C4-2B (cell line): Measurements from ENCODE around the gene LEMD2.

Source experiments
- H3K27ac ChIP-seq: fragments of 450-650 bp; 2 replicates; pipeline ENCODE4 v1.5.1; 2017
- ZFX ChIP-seq: fragments of 450-650 bp; IDR thresholded peaks from 2 replicates; pipeline ENCODE4 v1.6.1; 2017
- TF ChIP-seq, protein P1 (sequence below): fragments of 450-650 bp; conservative IDR thresholded peaks from 2 replicates; pipeline ENCODE4 v1.5.1; 2017; ENCODE audit warnings: mild to moderate bottlenecking

The LEMD2 gene

DNA sequence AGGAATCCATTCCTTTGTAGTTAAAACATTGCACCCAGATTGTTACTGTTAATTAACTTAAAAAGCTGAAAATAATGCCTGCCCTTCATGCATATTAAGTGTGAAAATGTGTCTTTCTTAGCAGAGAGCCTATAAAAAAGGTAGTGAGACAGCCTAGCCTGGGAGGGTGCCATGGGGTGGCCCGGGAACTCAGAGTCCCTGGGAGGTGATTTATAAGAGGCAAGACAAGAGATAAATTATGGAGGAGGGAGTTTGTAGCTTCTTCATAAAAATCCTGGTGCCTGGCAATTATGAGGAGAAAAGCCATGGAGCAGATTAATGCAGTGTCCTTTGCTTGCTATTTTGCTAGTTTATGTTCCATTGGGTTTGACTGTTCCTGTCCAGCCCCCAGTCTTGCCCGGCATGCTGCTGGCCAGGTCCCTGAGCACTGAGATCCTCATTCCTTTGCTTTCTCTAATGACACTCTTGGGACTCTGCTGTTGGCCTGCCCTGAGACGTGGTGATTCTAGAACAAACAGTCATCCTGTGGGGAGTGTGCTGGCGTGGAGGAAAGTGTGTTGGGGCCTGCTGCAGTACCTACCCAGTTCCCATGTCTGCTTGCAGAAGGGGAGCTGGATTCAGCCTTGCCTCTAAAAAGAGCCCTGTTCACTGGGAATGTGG lies 10.7 kb upstream of the LEMD2 start:
- TF ChIP-seq ZFX: no peak
- TF ChIP-seq, protein P1, sequence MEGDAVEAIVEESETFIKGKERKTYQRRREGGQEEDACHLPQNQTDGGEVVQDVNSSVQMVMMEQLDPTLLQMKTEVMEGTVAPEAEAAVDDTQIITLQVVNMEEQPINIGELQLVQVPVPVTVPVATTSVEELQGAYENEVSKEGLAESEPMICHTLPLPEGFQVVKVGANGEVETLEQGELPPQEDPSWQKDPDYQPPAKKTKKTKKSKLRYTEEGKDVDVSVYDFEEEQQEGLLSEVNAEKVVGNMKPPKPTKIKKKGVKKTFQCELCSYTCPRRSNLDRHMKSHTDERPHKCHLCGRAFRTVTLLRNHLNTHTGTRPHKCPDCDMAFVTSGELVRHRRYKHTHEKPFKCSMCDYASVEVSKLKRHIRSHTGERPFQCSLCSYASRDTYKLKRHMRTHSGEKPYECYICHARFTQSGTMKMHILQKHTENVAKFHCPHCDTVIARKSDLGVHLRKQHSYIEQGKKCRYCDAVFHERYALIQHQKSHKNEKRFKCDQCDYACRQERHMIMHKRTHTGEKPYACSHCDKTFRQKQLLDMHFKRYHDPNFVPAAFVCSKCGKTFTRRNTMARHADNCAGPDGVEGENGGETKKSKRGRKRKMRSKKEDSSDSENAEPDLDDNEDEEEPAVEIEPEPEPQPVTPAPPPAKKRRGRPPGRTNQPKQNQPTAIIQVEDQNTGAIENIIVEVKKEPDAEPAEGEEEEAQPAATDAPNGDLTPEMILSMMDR: no peak
- no peak overlapping the region for H3K27ac ChIP-seq

DNA sequence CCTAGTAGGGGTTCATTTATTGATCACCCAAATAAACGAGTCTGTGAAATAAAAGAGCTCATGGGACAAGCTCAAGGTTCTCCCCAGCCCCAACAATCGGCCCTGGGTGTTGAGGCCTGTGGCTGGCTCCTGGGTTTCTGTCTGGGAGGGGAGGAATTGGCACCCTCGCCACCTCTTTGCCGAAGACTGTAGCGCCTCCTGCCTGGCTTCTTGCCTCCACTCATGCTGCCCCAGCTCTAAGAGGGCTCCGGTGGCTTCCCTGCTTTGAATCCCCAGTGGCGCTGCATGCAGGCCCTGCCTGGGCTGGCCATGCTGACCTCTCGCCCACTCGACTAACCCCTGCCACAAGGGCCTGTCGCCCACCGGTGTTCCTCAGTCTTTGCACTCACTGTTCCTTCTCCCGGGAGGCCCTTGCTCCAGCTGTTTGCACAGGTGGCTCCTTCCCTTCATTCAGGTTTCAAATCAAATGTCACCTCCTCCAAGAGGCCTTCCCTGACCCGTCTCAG lies 9.5 kb upstream of the LEMD2 start:
- H3K27ac ChIP-seq: no peak overlapping the region
- TF ChIP-seq ZFX: no peak
- TF ChIP-seq, protein P1: no peak

DNA sequence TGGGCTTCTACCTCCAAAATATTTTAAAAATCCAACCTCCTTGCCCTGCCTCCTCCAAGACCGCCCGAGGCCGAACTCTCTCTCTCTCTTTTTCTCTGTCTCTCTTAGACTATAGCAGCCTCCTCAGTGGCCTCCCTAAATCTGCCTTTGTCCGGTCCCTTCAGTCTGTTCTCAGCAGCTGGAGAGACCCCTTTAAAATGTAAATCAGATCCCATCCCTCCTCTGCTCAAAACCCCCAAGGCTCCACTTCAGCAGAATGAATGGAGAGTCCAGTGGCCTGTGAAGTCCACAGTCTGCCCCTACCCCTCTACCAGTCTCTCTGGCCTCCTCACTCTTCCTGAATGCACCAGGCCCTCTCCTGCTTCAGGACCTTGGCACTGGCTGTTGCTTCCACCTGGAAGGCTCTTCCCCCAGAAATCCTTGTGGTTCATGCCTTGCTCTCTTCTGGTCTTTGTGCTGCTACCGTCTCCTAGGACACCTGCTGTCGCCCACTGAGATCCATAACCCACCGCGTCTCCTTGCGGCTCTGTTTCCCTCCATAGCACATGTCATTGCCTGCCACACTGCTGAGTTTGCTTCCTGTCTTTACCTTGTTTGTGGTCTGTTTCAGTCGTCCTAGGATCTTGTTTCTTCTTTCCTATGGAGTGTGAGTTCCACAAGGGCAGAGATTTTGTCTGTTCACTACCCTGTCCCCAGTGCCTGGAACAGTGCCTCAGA lies 8.9 kb upstream of the LEMD2 start:
- H3K27ac ChIP-seq: no peak overlapping the region
- TF ChIP-seq ZFX: no peak
- TF ChIP-seq, protein P1: no peak

DNA sequence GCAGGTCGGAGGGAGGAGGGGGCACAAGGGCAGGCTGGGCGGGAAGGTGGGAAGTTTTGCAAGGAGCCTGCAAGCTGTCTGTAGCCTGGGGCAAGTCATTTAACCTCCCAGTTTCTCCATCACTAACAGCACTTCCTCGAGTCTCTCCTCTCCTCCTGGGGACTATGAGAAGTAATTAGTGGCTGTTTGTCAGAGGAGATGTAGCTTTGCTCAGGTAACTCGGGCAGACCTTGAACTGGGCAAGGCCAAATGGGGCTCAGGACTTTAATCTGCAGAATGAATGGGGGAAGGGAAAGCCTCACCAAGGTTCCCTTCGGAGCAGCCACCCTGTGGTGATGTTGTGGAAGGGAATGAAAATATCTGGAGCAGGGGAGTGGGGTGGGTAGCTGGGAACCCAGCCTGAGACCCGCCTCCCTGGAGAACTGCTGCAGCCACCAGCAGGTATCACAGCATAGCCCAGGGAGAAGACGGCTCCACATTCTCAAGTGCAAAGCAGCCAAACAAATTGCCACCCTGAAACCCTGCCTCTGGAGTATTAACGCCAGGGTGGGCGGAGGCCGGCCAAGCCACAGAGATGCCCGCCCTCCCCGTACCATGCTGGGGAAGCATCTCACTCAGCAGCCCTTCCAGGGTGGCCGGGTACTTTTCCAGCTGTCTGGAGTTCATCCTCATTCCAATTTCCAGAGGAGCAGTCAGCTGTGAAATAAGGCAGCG lies 6.1 kb upstream of the LEMD2 start:
- TF ChIP-seq, protein P1: no peak
- TF ChIP-seq ZFX: no peak

DNA sequence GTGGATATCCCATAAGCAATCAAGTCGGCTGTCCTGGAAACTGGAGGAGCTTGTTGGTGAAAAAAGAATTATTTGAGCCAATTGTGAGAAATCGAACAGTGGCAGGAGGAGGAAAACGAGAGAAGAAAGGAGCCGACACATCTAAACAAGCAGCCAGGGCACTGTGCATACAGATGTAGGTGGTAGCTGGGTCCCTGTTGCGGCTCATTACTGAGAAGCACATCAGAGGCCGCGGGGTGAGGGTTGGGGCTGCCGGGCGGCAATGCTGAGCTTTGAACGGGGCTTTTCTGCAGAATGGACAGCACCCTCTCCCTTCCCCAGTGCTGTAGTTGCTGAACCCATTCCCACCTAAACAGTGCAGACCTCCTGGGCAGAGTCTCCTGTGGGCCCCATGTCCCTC lies 4.1 kb upstream of the LEMD2 start:
- TF ChIP-seq, protein P1: no peak
- no peak for TF ChIP-seq ZFX
- no peak overlapping the region for H3K27ac ChIP-seq

More for the DNA sequence above, 6.1 kb upstream of the LEMD2 start:
- no peak overlapping the region for H3K27ac ChIP-seq

DNA sequence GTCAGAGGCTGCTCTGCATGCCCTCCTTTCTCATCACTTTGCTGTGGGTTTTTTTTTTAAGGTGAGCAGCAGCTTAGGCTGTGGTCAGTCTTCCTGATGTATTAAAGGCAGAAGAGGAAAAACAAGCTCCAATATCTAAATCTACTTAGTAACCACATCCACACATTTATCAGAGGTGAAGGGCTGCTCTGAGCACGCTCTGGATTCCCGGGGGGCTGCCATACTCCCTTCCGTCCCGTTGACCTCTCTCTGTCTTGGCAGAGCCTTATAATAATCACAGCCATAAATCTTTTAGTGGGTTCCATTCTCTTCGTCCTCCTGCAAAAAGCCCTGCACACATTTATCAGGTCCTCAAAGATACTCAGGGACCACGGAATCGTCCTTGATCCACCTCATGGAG lies 2.7 kb upstream of the LEMD2 start:
- TF ChIP-seq, protein P1: no peak
- TF ChIP-seq ZFX: no peak
- no peak overlapping the region for H3K27ac ChIP-seq

DNA sequence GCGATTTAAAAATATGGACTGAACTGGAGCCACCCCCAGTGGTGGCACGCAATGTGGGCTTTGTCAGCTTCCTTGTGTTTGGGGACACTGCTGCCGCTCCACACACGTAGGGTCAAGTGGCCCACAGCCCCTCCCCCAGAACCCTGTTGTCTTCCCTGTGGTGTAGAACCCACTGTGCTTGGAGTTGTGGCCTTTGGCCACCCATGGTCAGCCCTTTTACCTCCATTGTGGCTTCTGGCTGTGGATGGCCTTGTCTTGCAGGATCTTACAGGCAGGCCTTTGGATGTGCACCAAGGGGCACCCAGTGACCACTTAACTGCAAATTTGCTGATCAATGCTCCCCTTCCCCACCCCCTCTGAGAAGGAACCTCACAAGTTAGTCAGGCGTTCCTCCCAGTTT lies 2.0 kb upstream of the LEMD2 start:
- no peak overlapping the region for H3K27ac ChIP-seq

More for the DNA sequence above, 2.0 kb upstream of the LEMD2 start:
- TF ChIP-seq ZFX: no peak
- TF ChIP-seq, protein P1: no peak
